Hepatocyte (in vitro differentiated cells): ENCODE measurements around the gene CPA1.

Source experiments
- EZH2 ChIP-seq: fragments of 200-600 bp; sonication (generic); IDR thresholded peaks from 2 replicates; pipeline ENCODE4 v1.6.1; 2016; ENCODE audit warnings: antibody characterized with exemption, mild to moderate bottlenecking, borderline replicate concordance
- EZH2phosphoT487 ChIP-seq: fragments of 200-600 bp; sonication (generic); IDR thresholded peaks from one replicate; pipeline ENCODE4 v1.6.1; 2018; ENCODE audit warnings: antibody characterized with exemption, mild to moderate bottlenecking, low read depth, moderate library complexity; ENCODE audit not compliant: unreplicated experiment, severe bottlenecking
- TF ChIP-seq, protein P1 (sequence below): fragments of 200-600 bp; sonication (generic); IDR thresholded peaks from 2 replicates; pipeline ENCODE4 v1.5.1; 2016; ENCODE audit warnings: antibody characterized with exemption, mild to moderate bottlenecking; ENCODE audit not compliant: poor library complexity

GRCh38 chr7:130430841-130431666 is 50.8 kb downstream of the CPA1 start:
- TF ChIP-seq, protein P1, sequence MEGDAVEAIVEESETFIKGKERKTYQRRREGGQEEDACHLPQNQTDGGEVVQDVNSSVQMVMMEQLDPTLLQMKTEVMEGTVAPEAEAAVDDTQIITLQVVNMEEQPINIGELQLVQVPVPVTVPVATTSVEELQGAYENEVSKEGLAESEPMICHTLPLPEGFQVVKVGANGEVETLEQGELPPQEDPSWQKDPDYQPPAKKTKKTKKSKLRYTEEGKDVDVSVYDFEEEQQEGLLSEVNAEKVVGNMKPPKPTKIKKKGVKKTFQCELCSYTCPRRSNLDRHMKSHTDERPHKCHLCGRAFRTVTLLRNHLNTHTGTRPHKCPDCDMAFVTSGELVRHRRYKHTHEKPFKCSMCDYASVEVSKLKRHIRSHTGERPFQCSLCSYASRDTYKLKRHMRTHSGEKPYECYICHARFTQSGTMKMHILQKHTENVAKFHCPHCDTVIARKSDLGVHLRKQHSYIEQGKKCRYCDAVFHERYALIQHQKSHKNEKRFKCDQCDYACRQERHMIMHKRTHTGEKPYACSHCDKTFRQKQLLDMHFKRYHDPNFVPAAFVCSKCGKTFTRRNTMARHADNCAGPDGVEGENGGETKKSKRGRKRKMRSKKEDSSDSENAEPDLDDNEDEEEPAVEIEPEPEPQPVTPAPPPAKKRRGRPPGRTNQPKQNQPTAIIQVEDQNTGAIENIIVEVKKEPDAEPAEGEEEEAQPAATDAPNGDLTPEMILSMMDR: no peak
- TF ChIP-seq EZH2 (no peak), EZH2phosphoT487 (no peak)
